ENCODE results near the gene RLF. TPM values are rescaled to one million over a fixed set of nuclear protein-coding genes. Genes with fewer than 3 reads are reported as not detected.
"Not testable (repeated sequence)": the region's sequence is repeated elsewhere in the genome, so short reads cannot be mapped to it uniquely, and the experiment has no call there.

RLF gene
- total RNA-seq, 1 donor from 2014 or later, result 14.0 TPM

- Mint-ChIP-seq H3K9me3 (ENCODE audit: unreplicated experiment) (no peaks in the 10 kb centered on the region), H3K4me1 (ENCODE audit: unreplicated experiment) (peaks cover 17% of the 10 kb centered on the region), H3K27me3 (ENCODE audit: unreplicated experiment) (no peaks in the 10 kb centered on the region), H3K27ac (ENCODE audit: unreplicated experiment) (no peak overlapping the region), H3K4me3 (ENCODE audit: unreplicated experiment) (no peak overlapping the region), H3K36me3 (ENCODE audit: unreplicated experiment) (no peaks in the 10 kb centered on the region)
- DNase-seq (ENCODE audit: extremely low spot score, unreplicated experiment), result no peak
- no peak for TF ChIP-seq CTCF (IDR thresholded peaks at IDR 0.05)
Measured at GRCh38 chr1:40167317-40167716, 6.1 kb downstream of the RLF start.

GRCh38 chr1:40171036-40171435 is 9.8 kb downstream of the RLF start:
- TF ChIP-seq CTCF (IDR thresholded peaks at IDR 0.05), result no peak
- H3K9me3 Mint-ChIP-seq (ENCODE audit: unreplicated experiment), result no peaks in the 10 kb centered on the region
- no peak for DNase-seq (ENCODE audit: extremely low spot score, unreplicated experiment)
- H3K27ac Mint-ChIP-seq (ENCODE audit: unreplicated experiment), result no peak overlapping the region
- no peaks in the 10 kb centered on the region for H3K36me3 Mint-ChIP-seq (ENCODE audit: unreplicated experiment)
- H3K4me3 Mint-ChIP-seq (ENCODE audit: unreplicated experiment), result no peak overlapping the region
- peaks cover 2% of the 10 kb centered on the region for H3K4me1 Mint-ChIP-seq (ENCODE audit: unreplicated experiment)
- no peaks in the 10 kb centered on the region for H3K27me3 Mint-ChIP-seq (ENCODE audit: unreplicated experiment)

- TF ChIP-seq CTCF (IDR thresholded peaks at IDR 0.05), result no peak
- Mint-ChIP-seq H3K4me1 (ENCODE audit: unreplicated experiment) (peaks cover 9% of the 10 kb centered on the region), H3K4me3 (ENCODE audit: unreplicated experiment) (no peak overlapping the region), H3K9me3 (ENCODE audit: unreplicated experiment) (no peaks in the 10 kb centered on the region), H3K36me3 (ENCODE audit: unreplicated experiment) (no peaks in the 10 kb centered on the region), H3K27me3 (ENCODE audit: unreplicated experiment) (no peaks in the 10 kb centered on the region), H3K27ac (ENCODE audit: unreplicated experiment) (no peak overlapping the region)
- DNase-seq (ENCODE audit: extremely low spot score, unreplicated experiment), result no peak
Measured at GRCh38 chr1:40174788-40175187, 13.6 kb downstream of the RLF start.

GRCh38 chr1:40176989-40177388 is 15.8 kb downstream of the RLF start:
- not testable (repeated sequence) for H3K4me1 Mint-ChIP-seq (ENCODE audit: unreplicated experiment); H3K36me3 Mint-ChIP-seq (ENCODE audit: unreplicated experiment); H3K4me3 Mint-ChIP-seq (ENCODE audit: unreplicated experiment); H3K27ac Mint-ChIP-seq (ENCODE audit: unreplicated experiment); DNase-seq (ENCODE audit: extremely low spot score, unreplicated experiment); H3K9me3 Mint-ChIP-seq (ENCODE audit: unreplicated experiment); H3K27me3 Mint-ChIP-seq (ENCODE audit: unreplicated experiment)

- no peak for TF ChIP-seq CTCF (IDR thresholded peaks at IDR 0.05)
- Mint-ChIP-seq H3K9me3 (ENCODE audit: unreplicated experiment) (no peaks in the 10 kb centered on the region), H3K4me1 (ENCODE audit: unreplicated experiment) (peaks cover 11% of the 10 kb centered on the region), H3K36me3 (ENCODE audit: unreplicated experiment) (no peaks in the 10 kb centered on the region), H3K4me3 (ENCODE audit: unreplicated experiment) (no peak overlapping the region), H3K27ac (ENCODE audit: unreplicated experiment) (no peak overlapping the region), H3K27me3 (ENCODE audit: unreplicated experiment) (no peaks in the 10 kb centered on the region)
- no peak for DNase-seq (ENCODE audit: extremely low spot score, unreplicated experiment)
Measured at GRCh38 chr1:40178200-40178599, 17.0 kb downstream of the RLF start.

- H3K4me3 Mint-ChIP-seq (ENCODE audit: unreplicated experiment), result no peak overlapping the region
- H3K36me3 Mint-ChIP-seq (ENCODE audit: unreplicated experiment), result no peaks in the 10 kb centered on the region
- no peak for TF ChIP-seq CTCF (IDR thresholded peaks at IDR 0.05)
Measured at GRCh38 chr1:40179496-40180089, 18.4 kb downstream of the RLF start.

More at GRCh38 chr1:40179496-40180089, 18.4 kb downstream of the RLF start:
- no peaks in the 10 kb centered on the region for H3K9me3 Mint-ChIP-seq (ENCODE audit: unreplicated experiment)
- H3K4me1 Mint-ChIP-seq (ENCODE audit: unreplicated experiment), result peaks cover 13% of the 10 kb centered on the region
- no peak for DNase-seq (ENCODE audit: extremely low spot score, unreplicated experiment)
- H3K27me3 Mint-ChIP-seq (ENCODE audit: unreplicated experiment), result no peaks in the 10 kb centered on the region
- H3K27ac Mint-ChIP-seq (ENCODE audit: unreplicated experiment), result no peak overlapping the region

All from osteocyte (in vitro differentiated cells).